Measurements from ENCODE around the gene DCBLD1.

DNA sequence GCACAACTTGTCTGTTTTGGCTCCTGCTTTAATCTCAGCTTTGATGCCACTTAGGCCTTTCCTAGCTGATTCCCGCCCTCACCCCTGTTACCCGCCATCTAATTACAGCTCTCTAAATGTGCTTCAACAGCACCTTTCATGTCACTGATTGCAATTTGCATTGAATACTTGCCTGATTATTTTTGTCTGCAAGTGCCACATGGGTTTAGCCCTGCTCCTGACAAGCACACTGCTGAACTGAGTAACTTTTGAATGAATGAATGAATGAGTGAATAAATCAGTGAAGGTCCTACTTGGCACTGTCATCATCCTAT, 591 bp upstream of the DCBLD1 start:
- TF ChIP-seq, protein P1, sequence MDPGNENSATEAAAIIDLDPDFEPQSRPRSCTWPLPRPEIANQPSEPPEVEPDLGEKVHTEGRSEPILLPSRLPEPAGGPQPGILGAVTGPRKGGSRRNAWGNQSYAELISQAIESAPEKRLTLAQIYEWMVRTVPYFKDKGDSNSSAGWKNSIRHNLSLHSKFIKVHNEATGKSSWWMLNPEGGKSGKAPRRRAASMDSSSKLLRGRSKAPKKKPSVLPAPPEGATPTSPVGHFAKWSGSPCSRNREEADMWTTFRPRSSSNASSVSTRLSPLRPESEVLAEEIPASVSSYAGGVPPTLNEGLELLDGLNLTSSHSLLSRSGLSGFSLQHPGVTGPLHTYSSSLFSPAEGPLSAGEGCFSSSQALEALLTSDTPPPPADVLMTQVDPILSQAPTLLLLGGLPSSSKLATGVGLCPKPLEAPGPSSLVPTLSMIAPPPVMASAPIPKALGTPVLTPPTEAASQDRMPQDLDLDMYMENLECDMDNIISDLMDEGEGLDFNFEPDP (CRISPR knock-in tag; conservative IDR thresholded peaks at IDR 0.05), result no peak
- no peak for TF ChIP-seq ZNF274 (CRISPR knock-in tag; IDR thresholded peaks at IDR 0.05)
- TF ChIP-seq ZBTB20 (CRISPR knock-in tag; IDR thresholded peaks at IDR 0.05; ENCODE audit: borderline replicate concordance, low read depth), result no peak
- no peak for TF ChIP-seq PHF8 (CRISPR knock-in tag; IDR thresholded peaks at IDR 0.05)
- TF ChIP-seq HDAC6 (IDR thresholded peaks at IDR 0.05; ENCODE audit: low read depth, low read length), result no peak
- no peak for TF ChIP-seq CBFB (CRISPR knock-in tag; IDR thresholded peaks at IDR 0.05)
- no peak for TF ChIP-seq YY1 (IDR thresholded peaks at IDR 0.05; ENCODE audit: insufficient read depth, insufficient replicate concordance, low read depth, low read length)
- TF ChIP-seq, protein P2, sequence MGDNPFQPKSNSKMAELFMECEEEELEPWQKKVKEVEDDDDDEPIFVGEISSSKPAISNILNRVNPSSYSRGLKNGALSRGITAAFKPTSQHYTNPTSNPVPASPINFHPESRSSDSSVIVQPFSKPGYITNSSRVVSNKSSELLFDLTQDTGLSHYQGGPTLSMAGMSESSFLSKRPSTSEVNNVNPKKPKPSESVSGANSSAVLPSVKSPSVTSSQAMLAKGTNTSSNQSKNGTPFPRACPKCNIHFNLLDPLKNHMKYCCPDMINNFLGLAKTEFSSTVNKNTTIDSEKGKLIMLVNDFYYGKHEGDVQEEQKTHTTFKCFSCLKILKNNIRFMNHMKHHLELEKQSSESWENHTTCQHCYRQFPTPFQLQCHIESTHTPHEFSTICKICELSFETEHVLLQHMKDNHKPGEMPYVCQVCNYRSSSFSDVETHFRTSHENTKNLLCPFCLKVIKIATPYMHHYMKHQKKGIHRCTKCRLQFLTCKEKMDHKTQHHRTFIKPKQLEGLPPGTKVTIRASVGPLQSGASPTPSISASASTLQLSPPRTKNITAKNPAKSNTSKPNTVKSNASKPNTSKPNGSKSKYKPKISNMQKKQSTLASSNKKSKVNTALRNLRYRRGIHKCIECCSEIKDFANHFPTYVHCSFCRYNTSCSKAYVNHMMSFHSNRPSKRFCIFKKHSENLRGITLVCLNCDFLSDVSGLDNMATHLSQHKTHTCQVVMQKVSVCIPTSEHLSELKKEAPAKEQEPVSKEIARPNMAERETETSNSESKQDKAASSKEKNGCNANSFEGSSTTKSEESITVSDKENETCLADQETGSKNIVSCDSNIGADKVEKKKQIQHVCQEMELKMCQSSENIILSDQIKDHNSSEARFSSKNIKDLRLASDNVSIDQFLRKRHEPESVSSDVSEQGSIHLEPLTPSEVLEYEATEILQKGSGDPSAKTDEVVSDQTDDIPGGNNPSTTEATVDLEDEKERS (CRISPR knock-in tag; IDR thresholded peaks at IDR 0.05), result no peak; the same call in 1 of the 2 replicates
- no peak for TF ChIP-seq ZNF10 (CRISPR knock-in tag; IDR thresholded peaks at IDR 0.05; ENCODE audit: borderline replicate concordance, low read depth)
- no peak for TF ChIP-seq EP300 (IDR thresholded peaks at IDR 0.05; ENCODE audit: low read depth in 2 of 2, low read length in 2 of 2)
- no peak for TF ChIP-seq EP300 (CRISPR knock-in tag; IDR thresholded peaks at IDR 0.05; ENCODE audit: borderline replicate concordance)
